Measurements from ENCODE around the gene LIPC. TPM values are rescaled to one million over a fixed set of nuclear protein-coding genes. Genes with fewer than 3 reads are reported as not detected.

LIPC gene
- total and polyA plus RNA-seq, 9 of the 15 experiments (the other 6 are each of a cell fraction or from before 2014, with no cell fraction given): 0.07 to 0.41 (median 0.11) TPM; not detected in 2

- TF ChIP-seq AFF1 (IDR thresholded peaks at IDR 0.05; ENCODE audit: low read depth in 1 of 2, partially characterized antibody in 2 of 2): no peak
- no peak for TF ChIP-seq GATA2 (CRISPR knock-in tag; IDR thresholded peaks at IDR 0.05)
- no peak for TF ChIP-seq WHSC1 (IDR thresholded peaks at IDR 0.05; ENCODE audit: low read length)
Measured at GRCh38 chr15:58398643-58399042, 33.1 kb upstream of the LIPC start (continued).

DNA sequence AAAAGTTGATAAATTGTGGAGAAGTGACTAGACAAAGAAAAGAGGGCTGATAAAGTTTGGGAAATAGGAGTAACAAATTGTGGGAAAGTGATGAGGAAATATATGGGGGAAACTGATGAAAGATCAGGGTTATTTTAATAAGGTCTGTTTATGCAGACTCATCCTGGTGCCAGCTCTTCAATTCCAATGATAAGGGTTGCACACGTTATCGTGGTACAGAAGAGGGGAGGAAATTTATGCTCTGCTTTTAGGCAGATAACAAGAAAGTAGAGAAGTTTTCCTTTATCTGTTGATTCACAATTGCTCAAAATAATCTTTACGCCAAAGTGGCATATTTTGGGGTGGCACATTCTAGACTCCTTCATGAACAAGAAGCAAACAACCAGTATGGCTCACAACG lies 32.1 kb upstream of the LIPC start:
- no peak for ATAC-seq
- H4K20me1 ChIP-seq (replicated peaks; ENCODE audit: control insufficient read depth, insufficient read depth, low read length): no peaks in the 10 kb centered on the region
- no peak for FAIRE-seq
- no TSS peak for BruUV-seq (replicated peaks)
- peaks cover 0 to 46% of the 10 kb centered on the region in 2 experiments; a peak in 3 of 5 replicates for H3K4me1 ChIP-seq (replicated peaks in 1 of 2; ENCODE audit: control insufficient read depth in 2 of 2, insufficient read depth in 2 of 2, low read length in 2 of 2)
- CTCF ChIA-PET (ENCODE audit: low intra/inter-chr PET ratio): no interaction called here
- no peak overlapping the region for H3K4me2 ChIP-seq (ENCODE audit: insufficient read depth, low read length)
- POLR2A ChIA-PET: interaction anchor here (1.0 kb wide), 1 partner anchor 16 kb away, joined by 5 read pairs; no protein-coding TSS in a partner anchor
- no peak overlapping the region for H3K4me3 ChIP-seq
- no peaks in the 10 kb centered on the region for H3K9me1 ChIP-seq (ENCODE audit: control insufficient read depth, insufficient read depth, low read length)
- no peaks in the 10 kb centered on the region for H3K79me2 ChIP-seq (ENCODE audit: control insufficient read depth, insufficient read depth, low read length)
- 16% methylated on average over 4 of the region's 4 CpGs for WGBS (ENCODE audit: insufficient coverage, low coverage, missing lambda C conversion rate)
- intact Hi-C loops (cut with micrococcal nuclease) (no loop called here), in situ Hi-C loops (cut with MboI) (no loop called here)
- no peaks in the 10 kb centered on the region for H3K36me3 ChIP-seq (ENCODE audit: control insufficient read depth, insufficient read depth, low read length)
- no peaks in the 10 kb centered on the region; a peak in 1 of 5 replicates for H3K27me3 ChIP-seq (ENCODE audit: control insufficient read depth in 2 of 2, insufficient read depth in 2 of 2, low read length in 2 of 2)
- no peak overlapping the region for H3K27ac ChIP-seq (ENCODE audit: extremely low read depth, low read depth, low read length)
- DNase-seq (ENCODE audit: extremely low read depth in 1 of 4, low spot score in 3 of 4): peak in 1 of 4 experiments; percentile 32
- H3K9ac ChIP-seq (ENCODE audit: insufficient read depth in 1 of 2, low read depth in 2 of 2, low read length in 2 of 2): no peak overlapping the region
- H2AFZ ChIP-seq (ENCODE audit: low read depth, low read length): no peak overlapping the region
- no peaks in the 10 kb centered on the region; the same call in 1 of the 2 replicates for H3K9me3 ChIP-seq (replicated peaks; ENCODE audit: control insufficient read depth, insufficient read depth, low read depth, low read length)
- TF ChIP-seq SMARCC2 (IDR thresholded peaks at IDR 0.05; ENCODE audit: low read depth): 0 out of 2 replicates have a peak, but pooled peaks have one; percentile 24
- TF ChIP-seq NR4A1 (CRISPR knock-in tag; IDR thresholded peaks at IDR 0.05): no peak
- no peak for TF ChIP-seq NR4A1 (tag; IDR thresholded peaks at IDR 0.05)
- no peak for TF ChIP-seq POLR2AphosphoS2 (IDR thresholded peaks at IDR 0.05; ENCODE audit: low read length)
- no peak for TF ChIP-seq RBM17 (IDR thresholded peaks at IDR 0.05; ENCODE audit: borderline replicate concordance, low read depth, low read length)
- no peak for TF ChIP-seq GATAD2B (IDR thresholded peaks at IDR 0.05; ENCODE audit: borderline replicate concordance)
- TF ChIP-seq ZNF584 (CRISPR knock-in tag; IDR thresholded peaks at IDR 0.05; ENCODE audit: low read depth): no peak
- TF ChIP-seq, protein P1, sequence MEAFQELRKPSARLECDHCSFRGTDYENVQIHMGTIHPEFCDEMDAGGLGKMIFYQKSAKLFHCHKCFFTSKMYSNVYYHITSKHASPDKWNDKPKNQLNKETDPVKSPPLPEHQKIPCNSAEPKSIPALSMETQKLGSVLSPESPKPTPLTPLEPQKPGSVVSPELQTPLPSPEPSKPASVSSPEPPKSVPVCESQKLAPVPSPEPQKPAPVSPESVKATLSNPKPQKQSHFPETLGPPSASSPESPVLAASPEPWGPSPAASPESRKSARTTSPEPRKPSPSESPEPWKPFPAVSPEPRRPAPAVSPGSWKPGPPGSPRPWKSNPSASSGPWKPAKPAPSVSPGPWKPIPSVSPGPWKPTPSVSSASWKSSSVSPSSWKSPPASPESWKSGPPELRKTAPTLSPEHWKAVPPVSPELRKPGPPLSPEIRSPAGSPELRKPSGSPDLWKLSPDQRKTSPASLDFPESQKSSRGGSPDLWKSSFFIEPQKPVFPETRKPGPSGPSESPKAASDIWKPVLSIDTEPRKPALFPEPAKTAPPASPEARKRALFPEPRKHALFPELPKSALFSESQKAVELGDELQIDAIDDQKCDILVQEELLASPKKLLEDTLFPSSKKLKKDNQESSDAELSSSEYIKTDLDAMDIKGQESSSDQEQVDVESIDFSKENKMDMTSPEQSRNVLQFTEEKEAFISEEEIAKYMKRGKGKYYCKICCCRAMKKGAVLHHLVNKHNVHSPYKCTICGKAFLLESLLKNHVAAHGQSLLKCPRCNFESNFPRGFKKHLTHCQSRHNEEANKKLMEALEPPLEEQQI (IDR thresholded peaks at IDR 0.05): no peak
- TF ChIP-seq, protein P2, sequence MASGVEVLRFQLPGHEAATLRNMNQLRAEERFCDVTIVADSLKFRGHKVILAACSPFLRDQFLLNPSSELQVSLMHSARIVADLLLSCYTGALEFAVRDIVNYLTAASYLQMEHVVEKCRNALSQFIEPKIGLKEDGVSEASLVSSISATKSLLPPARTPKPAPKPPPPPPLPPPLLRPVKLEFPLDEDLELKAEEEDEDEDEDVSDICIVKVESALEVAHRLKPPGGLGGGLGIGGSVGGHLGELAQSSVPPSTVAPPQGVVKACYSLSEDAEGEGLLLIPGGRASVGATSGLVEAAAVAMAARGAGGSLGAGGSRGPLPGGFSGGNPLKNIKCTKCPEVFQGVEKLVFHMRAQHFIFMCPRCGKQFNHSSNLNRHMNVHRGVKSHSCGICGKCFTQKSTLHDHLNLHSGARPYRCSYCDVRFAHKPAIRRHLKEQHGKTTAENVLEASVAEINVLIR (CRISPR knock-in tag; IDR thresholded peaks at IDR 0.05): no peak
- no peak for TF ChIP-seq KHSRP (IDR thresholded peaks at IDR 0.05)
